GM18505 (cell line): ENCODE results near the gene UPP1.
"Not testable (repeated sequence)": the region's sequence is repeated elsewhere in the genome, so short reads cannot be mapped to it uniquely, and the experiment has no call there.

Source experiments
- ATAC-seq: cut with Tn5 transposase; IDR thresholded peaks from one replicate; pipeline ENCODE4 v1.9.1; 2021; ENCODE audit not compliant: unreplicated experiment
- POLR2A ChIP-seq: IDR thresholded peaks from 4 replicates; pipeline ENCODE4 v1.6.1; 2011; ENCODE audit warnings: borderline replicate concordance; ENCODE audit not compliant: insufficient read depth, insufficient read length; ENCODE audit errors: extremely low read depth

Gene UPP1

DNA sequence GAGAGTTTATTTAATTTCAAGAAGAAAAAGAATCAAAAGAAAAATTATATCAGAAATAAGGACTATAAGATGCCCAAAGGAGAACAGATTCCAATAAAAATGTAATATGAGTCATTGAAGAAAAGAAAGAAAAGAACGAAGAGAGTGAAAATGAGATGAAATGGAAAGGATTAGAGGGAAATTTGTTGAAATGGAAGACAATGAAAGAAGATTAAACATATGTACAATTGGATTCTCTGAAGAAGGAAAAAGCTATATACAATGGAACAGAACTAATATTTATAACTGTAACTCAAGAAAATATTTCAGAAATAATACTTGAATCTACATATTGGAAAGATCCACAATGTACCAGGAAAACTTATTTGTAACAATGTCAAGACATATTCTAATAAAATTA is 25.1 kb upstream of the UPP1 start:
- TF ChIP-seq POLR2A: no peak
- no peak for ATAC-seq

DNA sequence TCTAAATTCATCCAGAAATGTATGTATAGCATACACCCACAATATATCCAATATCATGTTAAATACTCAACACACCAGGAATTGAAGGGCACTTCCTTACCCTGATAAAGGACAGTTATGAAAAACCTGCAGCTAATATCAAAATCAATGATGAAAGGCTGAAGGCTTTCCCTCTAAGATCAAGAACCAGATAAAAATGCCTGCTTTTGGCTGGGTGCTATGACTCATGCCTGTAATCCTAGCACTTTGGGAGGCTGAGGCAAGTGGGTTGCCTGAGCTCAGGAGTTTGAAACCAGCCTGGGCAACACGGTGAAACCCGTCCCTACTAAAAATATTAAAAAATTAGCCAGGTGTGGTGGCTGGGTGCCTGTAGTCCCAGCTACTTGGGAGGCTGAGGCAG is 21.6 kb upstream of the UPP1 start:
- TF ChIP-seq POLR2A: no peak
- ATAC-seq: no peak

- TF ChIP-seq POLR2A: no peak
- ATAC-seq: no peak
These were observed 14.8 kb upstream of the UPP1 start for GRCh38 chr7:48074204-48074654.

DNA sequence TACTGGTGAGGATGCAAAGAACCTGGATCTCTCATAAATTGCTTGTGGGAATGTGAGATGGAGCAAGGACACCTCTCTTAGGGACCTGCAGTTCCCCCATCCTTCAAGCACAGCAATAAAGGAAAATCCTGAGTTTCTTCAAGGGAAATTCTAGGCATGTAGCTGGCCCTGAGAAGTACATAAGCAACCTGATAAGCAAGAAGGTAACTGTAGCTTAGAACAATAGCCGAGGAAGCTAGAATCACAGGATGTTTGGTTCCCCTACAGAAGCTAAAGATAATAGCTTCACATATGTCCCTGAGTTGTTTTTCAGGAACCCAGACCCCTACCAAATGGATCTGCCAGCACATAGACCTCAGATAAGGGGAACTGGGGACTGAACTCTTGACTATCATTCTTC is 11.6 kb upstream of the UPP1 start:
- TF ChIP-seq POLR2A: no peak
- ATAC-seq: no peak

GRCh38 chr7:48078470-48078869 is 10.6 kb upstream of the UPP1 start:
- no peak for ATAC-seq
- no peak for TF ChIP-seq POLR2A

GRCh38 chr7:48082378-48082777 is 6.7 kb upstream of the UPP1 start:
- ATAC-seq: not testable (repeated sequence)

GRCh38 chr7:48083114-48083830 is 5.8 kb upstream of the UPP1 start:
- TF ChIP-seq POLR2A: no peak
- no peak for ATAC-seq

- peak; percentile 63 for ATAC-seq
These were observed 4.2 kb upstream of the UPP1 start for GRCh38 chr7:48084727-48085432.

DNA sequence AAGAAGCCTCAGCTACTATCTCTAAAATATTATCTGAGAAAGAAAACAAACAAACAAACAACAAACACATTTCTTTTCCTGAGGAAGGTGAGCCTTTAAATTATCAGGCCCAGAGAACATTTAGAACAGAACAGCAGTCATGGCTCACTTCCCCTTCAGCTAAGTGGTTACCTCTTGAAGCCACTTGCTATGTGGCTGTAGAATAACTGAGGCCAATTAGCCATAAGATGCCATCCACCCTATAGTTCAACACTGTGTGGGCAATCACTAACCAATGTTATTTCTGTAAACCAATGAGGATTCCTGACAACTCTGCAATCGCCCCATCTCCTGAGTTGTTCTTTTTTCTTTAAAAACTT is 3.7 kb upstream of the UPP1 start:
- TF ChIP-seq POLR2A: no peak
- ATAC-seq: no peak

More at GRCh38 chr7:48084727-48085432, 4.2 kb upstream of the UPP1 start:
- peak; percentile 38 for TF ChIP-seq POLR2A

DNA sequence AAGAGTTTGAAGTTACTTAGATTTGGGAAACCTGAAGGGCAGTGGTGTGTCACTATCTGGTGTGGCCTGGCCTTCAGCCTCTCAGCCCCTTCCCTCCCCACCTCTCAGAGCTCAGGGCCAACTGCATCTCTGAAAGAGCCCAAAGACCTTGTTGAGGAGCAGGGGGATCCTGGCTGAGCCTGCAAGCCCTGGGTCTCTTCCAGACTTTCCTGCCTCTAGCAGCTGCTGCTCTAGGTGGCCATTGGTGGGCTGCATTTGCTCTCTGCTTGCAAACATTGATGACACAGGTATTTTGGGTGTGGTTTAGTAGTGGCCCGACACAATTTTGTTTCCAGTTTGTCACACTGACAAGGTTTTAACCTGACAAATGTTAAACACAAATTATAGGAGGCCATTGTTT is 3.1 kb upstream of the UPP1 start:
- no peak for TF ChIP-seq POLR2A
- ATAC-seq: no peak

- peak; percentile 10 for TF ChIP-seq POLR2A
- ATAC-seq: no peak
These were observed 1.7 kb upstream of the UPP1 start for GRCh38 chr7:48087349-48087748.

GRCh38 chr7:48088559-48089045 is 463 bp upstream of the UPP1 start:
- TF ChIP-seq POLR2A: peak; percentile 67
- peak; percentile 51 for ATAC-seq

DNA sequence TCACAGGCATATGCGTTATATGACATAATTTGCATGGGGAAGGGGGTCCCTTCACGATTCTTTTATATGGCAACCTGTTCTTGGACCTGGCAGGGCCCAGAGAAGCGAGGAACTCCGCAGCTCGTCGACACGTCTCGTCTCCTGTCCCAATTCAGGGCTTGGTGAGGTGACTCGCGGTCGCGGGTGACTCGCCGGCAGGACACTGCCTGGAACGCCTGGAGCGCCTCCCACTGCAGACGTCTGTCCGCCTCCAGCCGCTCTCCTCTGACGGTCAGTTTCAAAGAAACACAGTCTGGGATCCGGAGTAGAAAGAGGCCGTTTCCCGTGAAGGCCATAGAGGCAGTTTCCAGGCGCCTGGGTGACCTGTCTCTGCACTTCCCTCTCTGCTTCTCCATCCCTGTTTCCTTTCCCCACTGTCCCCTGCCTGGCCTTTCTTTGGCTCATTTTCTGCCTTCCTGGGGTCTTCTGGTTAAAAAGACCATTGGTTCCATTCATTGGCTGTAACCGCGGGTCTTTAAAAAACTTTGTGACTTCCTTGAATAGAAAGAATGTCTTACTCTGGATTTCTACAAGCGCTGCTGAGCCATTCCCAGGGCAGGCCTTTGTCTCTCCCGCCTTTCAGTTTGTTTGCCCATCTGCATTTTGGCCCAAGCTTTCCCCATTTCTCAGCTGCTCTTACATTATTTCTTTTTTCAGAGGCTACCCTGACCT is 1.2 kb downstream of the UPP1 start:
- ATAC-seq: no peak
- no peak for TF ChIP-seq POLR2A
